Lung (tissue), 12 donors: ENCODE data around the gene IFT57. TPM values are rescaled to one million over a fixed set of nuclear protein-coding genes. Genes with fewer than 3 reads are reported as not detected.

Experiments
- ATAC-seq: fragments of 200-7000 bp; cut with Tn5 transposase; one replicate; pipeline ENCODE4 v1.9.1; 2020; ENCODE audit warnings: moderate number of reproducible peaks; ENCODE audit not compliant: insufficient read depth, low FRiP score
- DNase-seq, 3 donors: peaks; one replicate each; pipeline ENCODE4 v3.0.0-alpha.2; 2013 to 2017
- H3K27ac ChIP-seq, 2 donors: one replicate each; pipeline ENCODE4 v1.5.1; 2013; ENCODE audit warnings: mild to moderate bottlenecking in 2 of 2, moderate library complexity in 2 of 2, control low read depth in 1 of 2, inconsistent platforms in 1 of 2, low read depth in 1 of 2, low read length in 1 of 2
- H3K27me3 ChIP-seq, 3 donors: one replicate each; pipeline ENCODE4 v1.5.1; 2013; ENCODE audit warnings: low read length in 2 of 3; ENCODE audit not compliant: control insufficient read depth in 3 of 3, insufficient read depth in 3 of 3
- H3K36me3 ChIP-seq, 4 donors: one replicate each; pipeline ENCODE4 v1.5.1; 2013; ENCODE audit warnings: low read length in 4 of 4, mild to moderate bottlenecking in 1 of 4, moderate library complexity in 1 of 4; ENCODE audit not compliant: control insufficient read depth in 4 of 4, insufficient read depth in 4 of 4
- H3K4me1 ChIP-seq, 5 donors: one replicate each; pipeline ENCODE4 v1.5.1; 2013; ENCODE audit warnings: low read length in 5 of 5, mild to moderate bottlenecking in 2 of 5, moderate library complexity in 1 of 5; ENCODE audit not compliant: control insufficient read depth in 5 of 5, insufficient read depth in 5 of 5
- H3K4me3 ChIP-seq: one replicate; pipeline ENCODE4 v1.5.1; 2013; ENCODE audit warnings: mild to moderate bottlenecking, control low read depth, moderate library complexity
- H3K9ac ChIP-seq, 2 donors: one replicate each; pipeline ENCODE4 v1.5.1; 2013; ENCODE audit warnings: low read length in 2 of 2, control low read depth in 1 of 2; ENCODE audit not compliant: insufficient read depth in 1 of 2
- H3K9me3 ChIP-seq, 4 donors: one replicate each; pipeline ENCODE4 v1.5.1; 2013; ENCODE audit warnings: low read length in 3 of 4, mild to moderate bottlenecking in 1 of 4, moderate library complexity in 1 of 4; ENCODE audit not compliant: control insufficient read depth in 4 of 4, insufficient read depth in 3 of 4
- CTCF ChIP-seq: IDR thresholded peaks from 2 replicates; pipeline ENCODE4 v1.5.1; 2012; ENCODE audit warnings: mild to moderate bottlenecking; ENCODE audit errors: control extremely low read depth, extremely low read depth
- WGBS, 2 donors: extraction: QIAGEN DNeasy Blood & Tissue Kit; methylation state at CpG; one replicate each; pipeline ENCODE4 v1.1.7; 2013; 5-methylcytosine and 5-hydroxymethylcytosine counted together
- polyA plus RNA-seq, 2 donors: library from polyadenylated mRNA; stranded (reverse); fragments of 200-250 nt; gene quantifications; one replicate each; pipeline ENCODE4 v1.2.1, GENCODE V29; 2013
- total RNA-seq, 2 donors: library from RNA; depleted of rRNA in 1 of 2; stranded (reverse); fragments of >200 nt in 1 of 2; gene quantifications; one replicate each; pipeline ENCODE4 v1.2.1, GENCODE V29; 2014 to 2021
- donor health status: control.
- donor health status: control.
- donor health status: Bipolar disorder and iron deficiency.
- donor health status: healthy.
- donor health status: DM: yes; HTN: yes; CAD: no.

The IFT57 gene
- total and polyA plus RNA-seq, 4 donors = 66.1 to 205 (median 129) TPM

GRCh38 chr3:108118038-108118768 is 104.0 kb downstream of the IFT57 start:
- H3K4me3 ChIP-seq = no peak overlapping the region
- no peaks in the 10 kb centered on the region for H3K9me3 ChIP-seq
- H3K27me3 ChIP-seq = no peaks in the 10 kb centered on the region
- DNase-seq = no peak
- no peaks in the 10 kb centered on the region for H3K36me3 ChIP-seq
- no peaks in the 10 kb centered on the region for H3K4me1 ChIP-seq
- H3K9ac ChIP-seq = no peak overlapping the region
- H3K27ac ChIP-seq = no peak overlapping the region
- TF ChIP-seq CTCF = no peak
- ATAC-seq = no peak
- WGBS, 2 donors = 78 to 82% methylated on average over 6 of the region's 6 CpGs

DNA sequence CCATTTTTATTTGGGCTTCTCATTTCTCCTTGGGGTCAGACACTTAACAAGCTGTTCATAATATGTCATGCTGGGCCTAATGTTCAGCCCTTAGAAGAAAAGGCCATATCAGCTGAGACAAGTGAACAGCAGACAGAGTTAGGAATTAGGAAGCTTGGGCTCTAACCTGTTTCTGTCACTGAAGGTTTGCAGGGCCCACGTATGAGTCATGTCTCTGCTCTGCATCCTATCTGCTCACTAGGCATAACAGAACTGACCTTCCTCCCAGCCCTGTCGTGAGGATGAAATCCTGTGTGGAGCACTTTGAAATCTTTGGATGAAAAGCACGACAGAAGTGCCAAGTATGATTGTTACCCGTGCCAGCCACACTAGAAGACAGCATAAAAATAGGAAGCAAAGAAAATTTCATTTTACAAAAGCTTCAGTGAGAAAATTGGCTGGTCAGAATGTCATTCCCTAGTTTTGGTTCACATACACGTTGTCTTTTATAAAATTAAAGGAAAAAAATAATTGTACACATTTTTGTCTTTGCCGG is 104.9 kb downstream of the IFT57 start:
- H3K27ac ChIP-seq = no peak overlapping the region
- no peaks in the 10 kb centered on the region for H3K36me3 ChIP-seq
- H3K4me3 ChIP-seq = no peak overlapping the region
- no peak for DNase-seq
- ATAC-seq = no peak
- TF ChIP-seq CTCF = no peak
- WGBS, 2 donors = 57 to 74% methylated on average over 6 of the region's 6 CpGs
- no peak overlapping the region for H3K9ac ChIP-seq
- no peaks in the 10 kb centered on the region for H3K27me3 ChIP-seq
- H3K4me1 ChIP-seq = no peaks in the 10 kb centered on the region
- no peaks in the 10 kb centered on the region for H3K9me3 ChIP-seq

DNA sequence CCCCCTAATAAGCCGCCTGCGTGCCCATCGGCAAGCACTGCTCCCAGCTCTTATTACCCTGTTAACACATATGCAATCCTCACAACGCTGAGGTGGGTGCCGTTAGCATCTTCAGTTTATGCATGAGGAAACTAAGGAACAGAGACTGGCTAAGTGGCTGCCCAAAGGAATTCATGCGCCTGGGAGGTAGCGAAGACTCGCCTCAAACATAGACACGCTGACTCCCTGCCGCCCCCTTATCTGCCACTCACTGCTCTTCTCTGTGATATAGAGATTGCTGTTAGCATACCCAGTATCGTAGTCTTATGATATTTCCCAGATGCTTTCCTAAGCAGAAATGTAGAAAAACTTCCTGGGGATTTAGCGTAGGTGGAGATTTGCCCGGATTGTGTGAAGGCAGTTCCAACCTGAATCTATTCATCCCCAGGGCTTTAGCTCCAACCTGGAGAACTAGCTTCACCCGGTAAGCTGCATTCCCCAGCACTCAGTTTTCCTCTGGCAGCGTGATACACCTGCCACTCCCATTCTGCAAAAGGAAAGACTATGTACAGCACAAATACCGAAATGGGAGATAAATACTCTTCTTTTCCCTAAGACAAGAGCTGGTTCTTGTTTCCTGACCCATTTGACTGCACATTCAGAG is 107.7 kb downstream of the IFT57 start:
- Histone ChIP-seq H3K9me3 (no peaks in the 10 kb centered on the region), H3K9ac (no peak overlapping the region), H3K27ac (no peak overlapping the region), H3K36me3 (no peaks in the 10 kb centered on the region), H3K27me3 (no peaks in the 10 kb centered on the region), H3K4me3 (no peak overlapping the region), H3K4me1 (no peaks in the 10 kb centered on the region)
- WGBS, 2 donors = 85 to 86% methylated on average over 16 of the region's 16 CpGs
- no peak for TF ChIP-seq CTCF
- no peak for ATAC-seq
- no peak for DNase-seq
